Thoracic aorta (tissue), 2 donors: Measurements from ENCODE around the gene TTC21A. TPM values are rescaled to one million over a fixed set of nuclear protein-coding genes. Genes with fewer than 3 reads are reported as not detected.

ENCODE experiments used
- ATAC-seq: fragments of 150-250 bp; one replicate; pipeline ENCODE4 v1.8.0; 2017; ENCODE audit warnings: low read depth; ENCODE audit not compliant: insufficient number of reproducible peaks, low FRiP score
- DNase-seq: peaks from one replicate; pipeline ENCODE4 v3.0.0-alpha.2; 2020; ENCODE audit warnings: low spot score
- H3K27ac ChIP-seq, 2 donors: fragments of 200-600 bp; sonication (generic); 1 replicate in 1 of 2; 2 replicates in 1 of 2; pipeline ENCODE4 v1.5.1; 2016; ENCODE audit warnings: mild to moderate bottlenecking in 2 of 2, moderate library complexity in 2 of 2
- H3K27me3 ChIP-seq: fragments of 200-600 bp; sonication (generic); replicated peaks from 2 replicates; pipeline ENCODE4 v1.6.0; 2016; ENCODE audit warnings: mild to moderate bottlenecking; ENCODE audit not compliant: insufficient read depth
- H3K36me3 ChIP-seq: fragments of 200-600 bp; sonication (generic); one replicate; pipeline ENCODE4 v1.5.1; 2016
- H3K4me1 ChIP-seq, 2 donors: fragments of 200-600 bp; sonication (generic); 1 replicate in 1 of 2; 2 replicates in 1 of 2; pipeline versions ENCODE4 v1.5.1 to v1.6.0; 2016; ENCODE audit warnings: low read depth in 2 of 2, mild to moderate bottlenecking in 1 of 2; ENCODE audit not compliant: control insufficient read depth in 1 of 2
- H3K4me3 ChIP-seq: fragments of 200-600 bp; sonication (generic); 2 replicates; pipeline ENCODE4 v1.5.1; 2016; ENCODE audit warnings: mild to moderate bottlenecking
- H3K9me3 ChIP-seq: fragments of 200-600 bp; sonication (generic); 2 replicates; pipeline ENCODE4 v1.5.1; 2016
- total RNA-seq, 2 donors: library from RNA; depleted of rRNA; stranded (reverse); fragments of >200 nt; gene quantifications; one replicate each; pipeline versions ENCODE4 v1.1.0 to v1.2.3, GENCODE V29; 2016
- TF ChIP-seq, protein P1 (sequence below): fragments of 200-600 bp; sonication (generic); IDR thresholded peaks from one replicate; pipeline ENCODE4 v1.5.1; 2019; ENCODE audit warnings: antibody characterized with exemption

Gene TTC21A
- total RNA-seq, 2 donors from 2014 or later: 3.0 to 14.9 TPM

DNA sequence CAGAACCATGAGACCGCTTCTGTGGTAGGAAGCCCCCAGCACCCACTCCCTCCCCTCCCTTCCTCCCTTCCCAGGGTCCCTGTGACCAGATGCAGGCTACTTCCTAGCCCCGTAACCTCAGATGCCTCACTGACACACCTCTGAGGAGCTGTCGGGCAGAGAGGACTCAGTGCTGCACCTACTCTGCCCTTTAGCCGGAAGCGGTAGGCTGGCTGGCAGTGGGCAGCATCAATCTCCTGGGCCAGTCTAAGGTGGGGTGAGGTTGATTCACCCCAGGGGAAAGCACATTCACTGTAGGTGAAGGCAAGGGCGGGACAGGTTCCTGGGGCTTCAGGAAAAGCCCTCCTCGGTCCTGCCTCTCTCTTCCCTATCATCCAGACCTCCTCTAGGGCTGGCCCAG is 26.8 kb downstream of the TTC21A start:
- no peak for ATAC-seq
- Histone ChIP-seq H3K36me3 (no peaks in the 10 kb centered on the region), H3K4me1 (peaks cover 0 to 6% of the 10 kb centered on the region in 2 donors), H3K9me3 (no peaks in the 10 kb centered on the region), H3K4me3 (no peak overlapping the region), H3K27ac (no peak overlapping the region), H3K27me3 (no peaks in the 10 kb centered on the region)
- DNase-seq: no peak
- TF ChIP-seq, protein P1, sequence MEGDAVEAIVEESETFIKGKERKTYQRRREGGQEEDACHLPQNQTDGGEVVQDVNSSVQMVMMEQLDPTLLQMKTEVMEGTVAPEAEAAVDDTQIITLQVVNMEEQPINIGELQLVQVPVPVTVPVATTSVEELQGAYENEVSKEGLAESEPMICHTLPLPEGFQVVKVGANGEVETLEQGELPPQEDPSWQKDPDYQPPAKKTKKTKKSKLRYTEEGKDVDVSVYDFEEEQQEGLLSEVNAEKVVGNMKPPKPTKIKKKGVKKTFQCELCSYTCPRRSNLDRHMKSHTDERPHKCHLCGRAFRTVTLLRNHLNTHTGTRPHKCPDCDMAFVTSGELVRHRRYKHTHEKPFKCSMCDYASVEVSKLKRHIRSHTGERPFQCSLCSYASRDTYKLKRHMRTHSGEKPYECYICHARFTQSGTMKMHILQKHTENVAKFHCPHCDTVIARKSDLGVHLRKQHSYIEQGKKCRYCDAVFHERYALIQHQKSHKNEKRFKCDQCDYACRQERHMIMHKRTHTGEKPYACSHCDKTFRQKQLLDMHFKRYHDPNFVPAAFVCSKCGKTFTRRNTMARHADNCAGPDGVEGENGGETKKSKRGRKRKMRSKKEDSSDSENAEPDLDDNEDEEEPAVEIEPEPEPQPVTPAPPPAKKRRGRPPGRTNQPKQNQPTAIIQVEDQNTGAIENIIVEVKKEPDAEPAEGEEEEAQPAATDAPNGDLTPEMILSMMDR: no peak

DNA sequence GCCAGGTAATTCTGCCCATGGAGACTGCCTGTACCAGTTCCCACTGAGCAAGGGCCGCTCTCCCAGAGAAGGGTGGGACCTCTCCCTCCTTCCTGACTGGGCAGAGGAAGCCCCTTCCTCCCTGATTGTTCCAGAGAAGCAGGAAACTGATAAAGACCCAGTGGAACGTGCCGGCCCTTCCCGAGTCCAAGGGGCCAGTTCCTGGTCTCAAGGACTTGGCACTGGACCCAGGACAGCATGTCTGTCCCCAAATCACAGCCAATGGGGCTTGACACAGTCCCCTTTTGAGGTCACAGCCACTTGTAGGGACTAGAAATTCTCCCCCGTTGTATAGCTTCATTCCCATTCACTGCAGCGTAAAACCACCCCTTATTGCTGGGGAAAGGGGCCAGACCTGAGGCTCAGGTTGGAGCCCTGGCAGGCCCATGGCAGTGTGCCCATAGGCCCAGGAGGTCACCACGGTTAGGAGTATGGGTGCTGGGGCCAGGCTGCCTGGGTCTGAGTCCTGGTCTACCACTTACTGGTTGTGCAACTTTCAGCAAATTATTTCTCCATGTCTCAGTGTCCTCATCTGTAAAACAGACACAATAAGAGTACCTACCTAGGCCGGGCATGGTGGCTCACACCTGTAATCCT is 27.8 kb downstream of the TTC21A start:
- H3K36me3 ChIP-seq: peaks cover under 1% of the 10 kb centered on the region
- peaks cover 4 to 14% of the 10 kb centered on the region in 2 donors for H3K4me1 ChIP-seq
- H3K9me3 ChIP-seq: no peaks in the 10 kb centered on the region
- DNase-seq (no peak), ATAC-seq (no peak)
- H3K27ac ChIP-seq: no peak overlapping the region
- TF ChIP-seq, protein P1: no peak
- H3K27me3 ChIP-seq: no peaks in the 10 kb centered on the region
- H3K4me3 ChIP-seq: no peak overlapping the region

DNA sequence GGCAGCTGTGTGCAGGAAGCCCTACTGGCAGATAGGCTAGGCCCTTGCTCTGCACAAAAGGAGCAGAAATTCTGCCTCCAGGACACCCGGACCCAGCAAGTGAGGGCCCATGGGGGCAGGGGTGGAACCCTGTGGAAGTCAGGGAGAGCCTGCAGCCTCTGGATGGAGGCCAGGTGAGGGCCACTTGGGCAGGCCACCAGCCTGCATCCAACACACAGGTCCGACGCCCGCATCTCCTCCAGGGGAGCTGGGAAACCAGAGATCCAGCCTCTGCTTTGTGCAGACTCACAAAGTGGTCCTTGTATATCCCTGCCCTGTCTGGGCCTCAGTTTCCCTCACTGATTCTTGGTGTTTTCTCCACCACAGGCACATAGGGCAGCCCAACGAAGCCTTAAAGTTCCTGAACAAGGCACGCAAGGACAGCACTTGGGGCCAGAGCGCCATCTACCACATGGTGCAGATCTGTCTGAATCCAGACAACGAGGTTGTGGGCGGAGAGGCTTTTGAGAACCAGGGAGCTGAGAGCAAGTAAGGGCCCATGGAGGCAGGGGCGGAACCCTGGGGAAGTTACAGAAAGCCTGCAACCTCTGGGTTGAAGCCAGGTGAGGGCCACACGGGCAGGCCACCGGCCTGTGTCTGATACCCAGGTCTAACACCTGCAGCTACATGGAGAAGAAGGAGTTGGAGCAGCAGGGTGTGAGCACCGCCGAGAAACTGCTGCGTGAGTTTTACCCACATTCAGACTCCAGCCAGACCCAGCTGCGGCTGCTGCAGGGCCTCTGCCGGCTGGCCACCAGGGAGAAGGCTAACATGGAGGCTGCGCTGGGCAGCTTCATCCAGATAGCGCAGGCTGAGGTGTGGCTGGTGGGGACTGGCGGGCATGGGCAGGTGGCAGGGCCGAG is 29.3 kb downstream of the TTC21A start:
- no peak for DNase-seq

DNA sequence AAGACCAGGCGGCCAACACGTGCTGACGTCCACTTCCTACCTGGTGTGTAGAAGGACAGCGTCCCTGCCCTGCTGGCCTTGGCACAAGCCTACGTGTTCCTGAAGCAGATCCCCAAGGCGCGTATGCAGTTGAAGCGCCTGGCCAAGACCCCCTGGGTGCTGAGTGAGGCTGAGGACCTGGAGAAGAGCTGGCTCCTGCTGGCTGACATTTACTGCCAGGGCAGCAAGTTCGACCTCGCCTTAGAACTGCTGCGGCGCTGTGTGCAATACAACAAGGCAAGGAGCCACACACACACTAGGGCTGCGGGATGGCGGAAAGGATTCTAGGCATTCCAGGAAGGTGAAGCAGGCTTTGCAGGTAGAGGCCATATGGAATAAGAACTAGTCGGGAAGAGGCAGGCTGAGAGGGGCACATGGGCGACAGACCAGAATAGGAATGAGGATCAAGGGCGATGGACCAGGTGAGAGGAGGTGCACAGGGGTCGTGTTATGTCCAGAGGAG is 30.0 kb downstream of the TTC21A start:
- H3K4me3 ChIP-seq: no peak overlapping the region
- TF ChIP-seq, protein P1: no peak
- no peak for ATAC-seq
- H3K27me3 ChIP-seq: no peaks in the 10 kb centered on the region
- DNase-seq: no peak
- H3K9me3 ChIP-seq: no peaks in the 10 kb centered on the region
- no peak overlapping the region for H3K27ac ChIP-seq
- H3K36me3 ChIP-seq: peaks cover 18% of the 10 kb centered on the region
- H3K4me1 ChIP-seq: peaks cover 20 to 36% of the 10 kb centered on the region in 2 donors

More for the DNA sequence above, 29.3 kb downstream of the TTC21A start:
- no peak for ATAC-seq
- H3K36me3 ChIP-seq: peaks cover 11% of the 10 kb centered on the region
- no peaks in the 10 kb centered on the region for H3K27me3 ChIP-seq
- no peaks in the 10 kb centered on the region for H3K9me3 ChIP-seq
- TF ChIP-seq, protein P1: no peak
- H3K4me3 ChIP-seq: no peak overlapping the region
- H3K27ac ChIP-seq: no peak overlapping the region
- peaks cover 13 to 29% of the 10 kb centered on the region in 2 donors for H3K4me1 ChIP-seq
